ENCODE results near the gene MTHFD1L.

The MTHFD1L gene

DNA sequence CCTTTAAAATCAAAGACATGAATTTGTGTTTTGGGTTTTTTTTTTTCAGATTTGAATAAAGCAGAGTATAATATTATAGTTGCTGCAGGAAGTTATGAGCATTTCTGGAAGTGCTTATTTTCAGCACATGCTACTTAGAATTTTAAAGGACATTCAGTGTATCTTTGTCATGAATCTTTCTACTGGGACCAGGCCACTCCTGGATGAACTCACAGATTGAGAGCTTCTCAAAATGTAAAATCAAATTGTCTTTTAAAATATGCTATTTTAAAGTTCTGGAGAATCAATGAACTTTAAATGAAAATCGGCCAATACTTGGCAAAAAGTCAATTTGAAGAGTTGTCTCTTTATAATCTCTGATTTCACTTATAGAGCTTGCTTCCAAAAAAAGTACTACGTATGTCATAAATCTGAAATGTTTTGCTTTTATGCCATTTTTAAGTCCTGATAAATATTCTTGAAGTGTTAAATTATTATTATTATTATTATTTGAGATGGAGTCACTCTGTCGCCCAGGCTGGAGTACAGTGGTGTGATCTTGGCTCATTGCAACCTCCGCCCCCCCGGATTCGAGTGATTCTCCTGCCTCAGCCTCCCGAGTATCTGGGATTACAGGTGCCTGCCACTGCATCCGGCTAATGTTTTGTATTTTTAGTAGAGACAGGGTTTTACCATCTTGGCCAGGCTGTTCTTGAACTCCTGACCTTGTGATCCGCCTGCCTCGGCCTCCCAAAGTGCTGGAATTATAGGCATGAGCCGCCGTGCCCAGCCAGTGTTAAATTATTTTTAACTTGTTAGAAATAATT is 198.5 kb downstream of the MTHFD1L start:
- peaks cover 0 to 7% of the 10 kb centered on the region in 2 donors for H3K4me1 ChIP-seq (ENCODE audit: control insufficient read depth in 1 of 2, insufficient read depth in 2 of 2, low read length in 2 of 2)
- no peaks in the 10 kb centered on the region for H3K27me3 ChIP-seq (ENCODE audit: low read depth, low read length)
- no peak overlapping the region for H3K27ac ChIP-seq (ENCODE audit: low read length)
- peaks cover 0 to 10% of the 10 kb centered on the region in 2 donors for H3K36me3 ChIP-seq (ENCODE audit: control insufficient read depth in 1 of 2, insufficient read depth in 2 of 2, low read length in 2 of 2)
- H3K4me3 ChIP-seq (ENCODE audit: low read depth in 1 of 2, low read length in 2 of 2) = no peak overlapping the region
- no peaks in the 10 kb centered on the region for H3K9me3 ChIP-seq (ENCODE audit: control insufficient read depth in 1 of 2, low read length in 2 of 2)

DNA sequence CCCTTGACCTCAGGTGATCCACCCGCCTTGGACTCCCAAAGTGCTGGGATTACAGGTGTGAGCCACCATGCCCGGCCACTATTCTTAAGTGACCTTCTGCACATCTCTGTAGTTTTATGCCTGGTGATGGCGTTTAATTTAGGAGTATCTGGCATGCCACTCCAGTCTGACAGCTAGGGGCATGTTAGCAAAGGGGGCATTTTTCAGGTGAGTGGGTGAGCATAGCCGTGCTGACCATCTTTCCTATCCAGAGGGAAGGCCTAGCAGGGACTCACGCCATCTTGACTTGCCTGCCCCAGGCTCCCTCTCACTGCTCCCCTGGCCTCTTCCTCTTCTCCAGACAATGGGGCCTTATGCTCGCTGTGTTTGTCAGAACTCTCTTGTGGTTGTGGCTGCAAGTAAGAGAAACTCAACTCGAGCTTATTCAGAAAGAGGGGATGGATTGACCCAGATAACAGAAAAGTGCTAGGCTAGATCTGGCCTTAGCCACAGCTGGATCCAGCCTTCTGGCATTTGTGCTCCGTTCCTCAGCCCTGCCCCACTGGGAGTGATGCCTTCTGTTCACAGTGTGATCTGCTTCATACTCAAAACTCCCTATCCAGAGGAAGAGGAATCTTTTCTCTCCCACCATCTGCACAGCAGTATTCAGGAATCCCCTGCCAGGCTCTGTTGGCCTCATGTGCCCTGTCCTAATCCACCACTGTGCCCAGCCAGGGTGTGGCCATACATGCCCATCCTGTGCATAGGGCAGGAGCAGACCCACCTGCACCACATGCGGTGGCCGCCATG is 199.7 kb downstream of the MTHFD1L start:
- H3K27ac ChIP-seq (ENCODE audit: low read length) = no peak overlapping the region
- no peak overlapping the region for H3K4me3 ChIP-seq (ENCODE audit: low read depth in 1 of 2, low read length in 2 of 2)
- H3K4me1 ChIP-seq (ENCODE audit: control insufficient read depth in 1 of 2, insufficient read depth in 2 of 2, low read length in 2 of 2) = peaks cover 0 to 15% of the 10 kb centered on the region in 2 donors
- H3K27me3 ChIP-seq (ENCODE audit: low read depth, low read length) = no peaks in the 10 kb centered on the region
- H3K36me3 ChIP-seq (ENCODE audit: control insufficient read depth in 1 of 2, insufficient read depth in 2 of 2, low read length in 2 of 2) = peaks cover 0 to 10% of the 10 kb centered on the region in 2 donors
- no peaks in the 10 kb centered on the region for H3K9me3 ChIP-seq (ENCODE audit: control insufficient read depth in 1 of 2, low read length in 2 of 2)

DNA sequence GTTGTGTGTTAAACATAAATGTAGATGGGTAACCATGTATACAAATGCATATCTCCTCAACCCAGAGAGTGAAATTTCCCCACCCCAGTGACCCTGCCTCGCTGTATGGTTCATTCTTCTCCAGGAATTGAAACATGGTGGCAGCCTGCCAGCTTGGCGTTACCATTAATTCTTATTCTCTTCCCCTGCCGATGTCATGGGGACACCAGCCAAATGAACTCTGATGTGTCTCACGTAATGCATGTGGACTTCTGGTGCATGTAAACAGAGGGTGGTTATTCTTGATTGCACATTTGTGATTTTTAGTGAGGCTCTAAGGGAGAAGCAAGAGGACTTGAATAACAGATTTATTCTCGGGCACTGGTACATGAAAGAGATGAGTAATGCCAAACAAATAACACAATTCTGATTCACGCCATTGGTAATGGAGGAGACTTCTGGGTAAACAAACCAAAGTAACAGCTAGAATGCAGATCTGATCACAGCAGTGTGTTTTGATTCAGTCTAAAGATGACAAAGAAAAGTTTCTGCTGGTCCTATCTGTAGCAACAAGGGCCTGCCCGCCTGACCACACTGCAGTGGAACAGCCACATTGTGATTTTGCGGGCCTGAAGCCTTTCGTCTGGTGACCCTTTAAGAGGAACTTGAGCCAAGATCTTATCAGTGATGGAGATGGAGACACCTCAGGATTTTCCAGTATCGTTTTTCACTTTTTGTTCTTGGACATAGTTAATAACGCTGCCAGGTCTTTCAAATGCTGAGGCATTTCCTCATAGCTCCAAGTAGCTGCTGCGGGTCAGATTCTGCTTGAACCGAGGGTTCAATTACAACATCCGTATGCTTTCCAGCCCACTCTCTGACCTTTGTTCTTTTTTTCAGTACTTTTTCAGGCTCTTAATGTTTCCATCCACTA is 202.4 kb downstream of the MTHFD1L start:
- Histone ChIP-seq H3K27ac (ENCODE audit: low read length) (peak overlapping the region; percentile 67), H3K4me1 (ENCODE audit: control insufficient read depth in 1 of 2, insufficient read depth in 2 of 2, low read length in 2 of 2) (peaks cover 0 to 15% of the 10 kb centered on the region in 2 donors)

DNA sequence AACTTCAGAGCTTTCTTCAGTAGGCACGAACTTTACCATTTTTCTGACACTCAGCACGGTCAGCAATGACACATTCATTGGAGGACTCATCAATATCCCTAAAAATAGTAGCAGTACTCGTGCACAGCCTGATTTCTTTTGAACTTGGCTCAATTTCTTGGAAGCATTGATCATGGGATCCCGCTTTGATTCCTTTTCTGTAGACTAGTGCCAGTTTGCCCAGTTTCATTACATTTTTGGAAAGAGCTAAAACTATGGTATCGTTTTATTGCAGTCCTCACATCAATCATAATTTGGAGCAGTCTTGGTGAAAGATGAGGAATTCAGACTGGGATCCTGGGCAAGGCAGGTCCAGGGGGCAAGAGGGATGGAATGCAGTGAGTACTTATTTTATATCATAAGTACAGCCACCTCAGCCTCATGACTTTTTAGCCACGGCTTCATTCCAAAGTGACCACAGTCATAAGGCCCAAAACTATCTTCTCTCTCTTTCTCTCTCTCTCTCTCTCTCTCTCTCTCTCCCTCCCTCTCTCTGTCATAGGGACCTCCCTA is 203.3 kb downstream of the MTHFD1L start:
- no peaks in the 10 kb centered on the region for H3K9me3 ChIP-seq (ENCODE audit: control insufficient read depth in 1 of 2, low read length in 2 of 2)
- H3K4me1 ChIP-seq (ENCODE audit: control insufficient read depth in 1 of 2, insufficient read depth in 2 of 2, low read length in 2 of 2) = peaks cover 0 to 10% of the 10 kb centered on the region in 2 donors
- no peaks in the 10 kb centered on the region for H3K27me3 ChIP-seq (ENCODE audit: low read depth, low read length)
- H3K36me3 ChIP-seq (ENCODE audit: control insufficient read depth in 1 of 2, insufficient read depth in 2 of 2, low read length in 2 of 2) = peaks cover 0 to 10% of the 10 kb centered on the region in 2 donors
- no peak overlapping the region for H3K4me3 ChIP-seq (ENCODE audit: low read depth in 1 of 2, low read length in 2 of 2)
- peak overlapping the region; percentile 67 for H3K27ac ChIP-seq (ENCODE audit: low read length)

More for the DNA sequence above, 202.4 kb downstream of the MTHFD1L start:
- Histone ChIP-seq H3K4me3 (ENCODE audit: low read depth in 1 of 2, low read length in 2 of 2) (no peak overlapping the region), H3K36me3 (ENCODE audit: control insufficient read depth in 1 of 2, insufficient read depth in 2 of 2, low read length in 2 of 2) (peaks cover 0 to 10% of the 10 kb centered on the region in 2 donors), H3K9me3 (ENCODE audit: control insufficient read depth in 1 of 2, low read length in 2 of 2) (no peaks in the 10 kb centered on the region), H3K27me3 (ENCODE audit: low read depth, low read length) (no peaks in the 10 kb centered on the region)

DNA sequence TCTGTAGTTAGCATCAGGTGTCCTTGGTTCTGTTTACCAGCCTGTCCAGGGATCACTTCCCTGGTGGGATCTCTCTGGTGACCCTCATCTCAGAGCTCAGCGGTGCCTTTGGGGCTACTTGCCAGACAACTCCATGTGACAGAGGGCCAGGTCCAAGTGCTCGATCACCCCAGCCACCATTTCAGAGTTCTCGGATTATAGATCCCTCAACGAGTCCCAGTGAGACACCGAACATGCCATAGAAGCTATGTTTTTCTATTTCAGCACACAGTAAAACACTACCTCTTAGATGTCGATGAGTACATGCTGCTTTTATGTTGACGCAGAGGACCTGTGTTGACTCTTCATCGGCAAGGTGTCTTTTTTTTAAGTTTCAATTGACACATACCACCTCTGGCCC is 204.1 kb downstream of the MTHFD1L start:
- Histone ChIP-seq H3K36me3 (ENCODE audit: control insufficient read depth in 1 of 2, insufficient read depth in 2 of 2, low read length in 2 of 2) (peaks cover 0 to 10% of the 10 kb centered on the region in 2 donors), H3K9me3 (ENCODE audit: control insufficient read depth in 1 of 2, low read length in 2 of 2) (no peaks in the 10 kb centered on the region), H3K27me3 (ENCODE audit: low read depth, low read length) (no peaks in the 10 kb centered on the region), H3K27ac (ENCODE audit: low read length) (peak overlapping the region; percentile 67), H3K4me1 (ENCODE audit: control insufficient read depth in 1 of 2, insufficient read depth in 2 of 2, low read length in 2 of 2) (peaks cover 0 to 10% of the 10 kb centered on the region in 2 donors), H3K4me3 (ENCODE audit: low read depth in 1 of 2, low read length in 2 of 2) (no peak overlapping the region)

DNA sequence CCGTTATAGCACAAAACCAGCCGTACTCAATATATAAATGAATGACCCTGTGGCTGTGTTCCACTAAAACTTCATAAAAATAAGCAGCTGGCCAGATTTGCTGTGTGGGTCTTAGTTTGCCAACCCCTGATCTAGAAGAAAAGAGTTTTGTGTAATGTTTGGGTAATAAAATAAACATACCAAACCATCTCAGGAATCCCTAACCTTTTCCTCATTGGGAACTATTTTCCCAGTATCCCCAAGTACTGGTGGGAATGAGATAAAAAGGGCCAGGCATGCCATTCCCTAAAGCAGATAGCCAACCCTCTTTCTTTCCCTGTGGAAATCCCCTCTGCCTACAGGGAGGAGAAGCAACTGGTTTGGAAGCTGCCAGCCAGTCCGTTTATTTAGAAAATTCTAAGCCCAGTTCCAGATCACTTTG is 205.1 kb downstream of the MTHFD1L start:
- Histone ChIP-seq H3K27ac (ENCODE audit: low read length) (peak overlapping the region; percentile 74), H3K4me3 (ENCODE audit: low read depth in 1 of 2, low read length in 2 of 2) (peak overlapping the region; percentile 50 to 52), H3K4me1 (ENCODE audit: control insufficient read depth in 1 of 2, insufficient read depth in 2 of 2, low read length in 2 of 2) (peaks cover 0 to 10% of the 10 kb centered on the region in 2 donors), H3K27me3 (ENCODE audit: low read depth, low read length) (no peaks in the 10 kb centered on the region), H3K36me3 (ENCODE audit: control insufficient read depth in 1 of 2, insufficient read depth in 2 of 2, low read length in 2 of 2) (peaks cover 0 to 10% of the 10 kb centered on the region in 2 donors), H3K9me3 (ENCODE audit: control insufficient read depth in 1 of 2, low read length in 2 of 2) (no peaks in the 10 kb centered on the region)

DNA sequence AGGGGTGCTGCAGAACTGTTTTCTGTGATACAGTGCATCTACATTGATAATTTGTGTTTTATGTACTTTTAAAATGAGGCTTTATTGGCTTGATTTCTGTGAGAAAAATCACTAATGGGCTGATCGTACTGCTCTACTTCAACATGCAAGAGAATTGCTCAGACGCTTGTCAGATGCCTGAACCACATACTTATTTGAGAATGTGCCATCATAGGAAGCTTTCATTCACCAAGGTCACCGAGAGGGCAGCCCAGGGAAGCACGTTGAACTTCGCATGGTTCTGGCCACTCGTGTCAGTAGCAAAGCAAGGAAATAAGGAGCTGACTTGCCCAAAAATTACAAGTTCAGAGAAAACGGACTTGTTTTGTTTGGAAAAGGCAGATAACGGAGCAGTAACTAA is 205.8 kb downstream of the MTHFD1L start:
- peak overlapping the region; percentile 50 to 52 for H3K4me3 ChIP-seq (ENCODE audit: low read depth in 1 of 2, low read length in 2 of 2)
- no peaks in the 10 kb centered on the region for H3K27me3 ChIP-seq (ENCODE audit: low read depth, low read length)
- peaks cover 0 to 10% of the 10 kb centered on the region in 2 donors for H3K36me3 ChIP-seq (ENCODE audit: control insufficient read depth in 1 of 2, insufficient read depth in 2 of 2, low read length in 2 of 2)
- H3K4me1 ChIP-seq (ENCODE audit: control insufficient read depth in 1 of 2, insufficient read depth in 2 of 2, low read length in 2 of 2) = peaks cover 0 to 10% of the 10 kb centered on the region in 2 donors
- no peaks in the 10 kb centered on the region for H3K9me3 ChIP-seq (ENCODE audit: control insufficient read depth in 1 of 2, low read length in 2 of 2)
- H3K27ac ChIP-seq (ENCODE audit: low read length) = peak overlapping the region; percentile 74

DNA sequence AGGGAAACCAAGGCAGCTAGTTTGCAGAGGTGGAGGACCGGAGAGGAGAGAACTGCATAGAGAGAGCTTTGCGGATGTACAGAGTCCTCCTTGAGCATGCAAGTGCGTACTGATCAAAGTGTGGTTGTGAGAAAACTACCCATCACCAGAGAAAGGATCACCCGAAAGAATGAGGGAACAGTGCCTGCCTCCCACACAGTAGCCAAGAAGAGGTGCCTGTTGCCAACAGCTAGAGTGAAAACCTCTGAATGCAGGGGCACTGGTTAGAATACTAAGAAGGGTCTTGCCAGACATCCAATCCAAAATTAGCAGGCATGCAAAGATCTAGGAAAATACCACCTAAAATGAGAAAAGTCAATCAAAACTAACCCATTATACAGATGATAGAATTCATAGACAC is 207.6 kb downstream of the MTHFD1L start:
- peaks cover 0 to 8% of the 10 kb centered on the region in 2 donors for H3K4me1 ChIP-seq (ENCODE audit: control insufficient read depth in 1 of 2, insufficient read depth in 2 of 2, low read length in 2 of 2)
- H3K9me3 ChIP-seq (ENCODE audit: control insufficient read depth in 1 of 2, low read length in 2 of 2) = no peaks in the 10 kb centered on the region
- peaks cover 0 to 7% of the 10 kb centered on the region in 2 donors for H3K36me3 ChIP-seq (ENCODE audit: control insufficient read depth in 1 of 2, insufficient read depth in 2 of 2, low read length in 2 of 2)
- H3K4me3 ChIP-seq (ENCODE audit: low read depth in 1 of 2, low read length in 2 of 2) = no peak overlapping the region
- H3K27me3 ChIP-seq (ENCODE audit: low read depth, low read length) = no peaks in the 10 kb centered on the region
- H3K27ac ChIP-seq (ENCODE audit: low read length) = no peak overlapping the region

DNA sequence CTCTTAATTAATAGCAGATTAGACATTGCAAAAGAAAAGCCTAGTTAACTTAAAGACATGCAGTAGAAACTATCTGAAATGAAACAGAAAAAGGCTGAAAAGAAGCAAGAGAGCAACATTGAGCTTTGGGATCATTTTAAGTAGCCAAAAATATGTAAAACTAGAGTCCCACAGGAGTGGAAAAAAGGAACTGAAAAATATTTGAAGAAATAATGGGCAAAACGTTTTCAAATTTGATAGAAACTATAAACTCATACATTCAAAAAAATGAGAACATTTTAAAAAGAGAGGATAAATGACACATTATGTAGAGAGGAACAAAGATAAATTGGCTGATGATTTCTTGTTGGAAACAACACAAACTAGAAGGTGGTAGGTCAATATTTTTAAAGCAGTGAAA is 208.2 kb downstream of the MTHFD1L start:
- Histone ChIP-seq H3K4me1 (ENCODE audit: control insufficient read depth in 1 of 2, insufficient read depth in 2 of 2, low read length in 2 of 2) (peaks cover 0 to 8% of the 10 kb centered on the region in 2 donors), H3K36me3 (ENCODE audit: control insufficient read depth in 1 of 2, insufficient read depth in 2 of 2, low read length in 2 of 2) (peaks cover 0 to 2% of the 10 kb centered on the region in 2 donors), H3K27me3 (ENCODE audit: low read depth, low read length) (no peaks in the 10 kb centered on the region), H3K27ac (ENCODE audit: low read length) (no peak overlapping the region), H3K4me3 (ENCODE audit: low read depth in 1 of 2, low read length in 2 of 2) (no peak overlapping the region), H3K9me3 (ENCODE audit: control insufficient read depth in 1 of 2, low read length in 2 of 2) (no peaks in the 10 kb centered on the region)

DNA sequence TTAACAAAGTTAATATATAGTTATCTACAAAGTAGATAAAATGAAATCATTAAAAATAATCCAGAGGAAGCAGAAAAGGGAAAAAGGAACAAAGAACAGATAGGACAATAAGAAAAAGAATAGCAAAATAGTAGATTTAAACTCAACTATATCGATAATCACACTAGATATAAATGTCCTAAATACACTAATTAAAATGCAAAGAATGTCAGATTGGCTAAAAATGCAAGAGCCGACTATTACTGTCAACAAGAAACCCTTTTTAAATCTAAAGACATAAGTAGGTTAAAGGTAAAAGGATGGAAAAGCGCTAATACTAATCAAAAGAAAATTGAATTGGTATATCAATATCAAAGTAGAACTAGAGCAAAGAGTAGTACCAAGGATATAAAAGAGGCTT is 209.5 kb downstream of the MTHFD1L start:
- Histone ChIP-seq H3K4me3 (ENCODE audit: low read depth in 1 of 2, low read length in 2 of 2) (no peak overlapping the region), H3K27ac (ENCODE audit: low read length) (no peak overlapping the region), H3K9me3 (ENCODE audit: control insufficient read depth in 1 of 2, low read length in 2 of 2) (no peaks in the 10 kb centered on the region), H3K36me3 (ENCODE audit: control insufficient read depth in 1 of 2, insufficient read depth in 2 of 2, low read length in 2 of 2) (no peaks in the 10 kb centered on the region), H3K4me1 (ENCODE audit: control insufficient read depth in 1 of 2, insufficient read depth in 2 of 2, low read length in 2 of 2) (no peaks in the 10 kb centered on the region), H3K27me3 (ENCODE audit: low read depth, low read length) (no peaks in the 10 kb centered on the region)
